Measurements from ENCODE around the gene RXYLT1.

Gene RXYLT1

GRCh38 chr12:63753743-63754142, 26.0 kb upstream of the RXYLT1 start:
- Histone ChIP-seq H3K27ac (ENCODE audit: low read depth, low read length) (no peak overlapping the region), H2AFZ (ENCODE audit: low read length, unreplicated experiment) (no peak overlapping the region), H3K4me1 (ENCODE audit: control insufficient read depth, insufficient read depth, low read length, unreplicated experiment) (no peaks in the 10 kb centered on the region), H3K27me3 (ENCODE audit: insufficient read depth, low read length) (0 out of 2 replicates have a peak, but pooled peaks cover 5% of the 10 kb centered on the region), H3K36me3 (ENCODE audit: insufficient read depth, low read length) (no peaks in the 10 kb centered on the region), H3K79me2 (ENCODE audit: control insufficient read depth, insufficient read depth, low read length, unreplicated experiment) (no peaks in the 10 kb centered on the region), H3K4me3 (ENCODE audit: low read depth, low read length) (no peak overlapping the region)

- no peaks in the 10 kb centered on the region for H3K36me3 ChIP-seq (ENCODE audit: insufficient read depth, low read length)
- H3K79me2 ChIP-seq (ENCODE audit: control insufficient read depth, insufficient read depth, low read length, unreplicated experiment): no peaks in the 10 kb centered on the region
- H2AFZ ChIP-seq (ENCODE audit: low read length, unreplicated experiment): no peak overlapping the region
- H3K4me3 ChIP-seq (ENCODE audit: low read depth, low read length): no peak overlapping the region
- no peak overlapping the region for H3K27ac ChIP-seq (ENCODE audit: low read depth, low read length)
- no peaks in the 10 kb centered on the region for H3K4me1 ChIP-seq (ENCODE audit: control insufficient read depth, insufficient read depth, low read length, unreplicated experiment)
- H3K27me3 ChIP-seq (ENCODE audit: insufficient read depth, low read length): no peaks in the 10 kb centered on the region
These were observed 15.2 kb upstream of the RXYLT1 start for GRCh38 chr12:63764481-63764880.

- Histone ChIP-seq H2AFZ (ENCODE audit: low read length, unreplicated experiment) (no peak overlapping the region), H3K4me3 (ENCODE audit: low read depth, low read length) (no peak overlapping the region), H3K4me1 (ENCODE audit: control insufficient read depth, insufficient read depth, low read length, unreplicated experiment) (no peaks in the 10 kb centered on the region), H3K27ac (ENCODE audit: low read depth, low read length) (no peak overlapping the region), H3K79me2 (ENCODE audit: control insufficient read depth, insufficient read depth, low read length, unreplicated experiment) (no peaks in the 10 kb centered on the region), H3K27me3 (ENCODE audit: insufficient read depth, low read length) (no peaks in the 10 kb centered on the region), H3K36me3 (ENCODE audit: insufficient read depth, low read length) (no peaks in the 10 kb centered on the region)
These were observed 13.2 kb upstream of the RXYLT1 start for GRCh38 chr12:63766498-63766897.

- Histone ChIP-seq H2AFZ (ENCODE audit: low read length, unreplicated experiment) (no peak overlapping the region), H3K27me3 (ENCODE audit: insufficient read depth, low read length) (no peaks in the 10 kb centered on the region), H3K4me1 (ENCODE audit: control insufficient read depth, insufficient read depth, low read length, unreplicated experiment) (no peaks in the 10 kb centered on the region), H3K79me2 (ENCODE audit: control insufficient read depth, insufficient read depth, low read length, unreplicated experiment) (no peaks in the 10 kb centered on the region), H3K27ac (ENCODE audit: low read depth, low read length) (no peak overlapping the region), H3K36me3 (ENCODE audit: insufficient read depth, low read length) (no peaks in the 10 kb centered on the region), H3K4me3 (ENCODE audit: low read depth, low read length) (no peak overlapping the region)
These were observed 9.3 kb upstream of the RXYLT1 start for GRCh38 chr12:63770375-63770774.

- no peak overlapping the region for H3K4me3 ChIP-seq (ENCODE audit: low read depth, low read length)
- no peaks in the 10 kb centered on the region for H3K27me3 ChIP-seq (ENCODE audit: insufficient read depth, low read length)
- H3K27ac ChIP-seq (ENCODE audit: low read depth, low read length): no peak overlapping the region
- peaks cover 14% of the 10 kb centered on the region for H3K79me2 ChIP-seq (ENCODE audit: control insufficient read depth, insufficient read depth, low read length, unreplicated experiment)
- peaks cover 3% of the 10 kb centered on the region for H3K36me3 ChIP-seq (ENCODE audit: insufficient read depth, low read length)
- H3K4me1 ChIP-seq (ENCODE audit: control insufficient read depth, insufficient read depth, low read length, unreplicated experiment): peaks cover 15% of the 10 kb centered on the region
- H2AFZ ChIP-seq (ENCODE audit: low read length, unreplicated experiment): no peak overlapping the region
These were observed 2.4 kb upstream of the RXYLT1 start for GRCh38 chr12:63777340-63777739.

- no peaks in the 10 kb centered on the region for H3K27me3 ChIP-seq (ENCODE audit: insufficient read depth, low read length)
- peaks cover 14% of the 10 kb centered on the region for H3K79me2 ChIP-seq (ENCODE audit: control insufficient read depth, insufficient read depth, low read length, unreplicated experiment)
- peaks cover 20% of the 10 kb centered on the region for H3K4me1 ChIP-seq (ENCODE audit: control insufficient read depth, insufficient read depth, low read length, unreplicated experiment)
- no peak overlapping the region for H3K4me3 ChIP-seq (ENCODE audit: low read depth, low read length)
- H3K27ac ChIP-seq (ENCODE audit: low read depth, low read length): no peak overlapping the region
- H3K36me3 ChIP-seq (ENCODE audit: insufficient read depth, low read length): peaks cover 16% of the 10 kb centered on the region
- no peak overlapping the region for H2AFZ ChIP-seq (ENCODE audit: low read length, unreplicated experiment)
These were observed 2.8 kb downstream of the RXYLT1 start for GRCh38 chr12:63782466-63782865.

- no peak overlapping the region for H3K27ac ChIP-seq (ENCODE audit: low read depth, low read length)
- H2AFZ ChIP-seq (ENCODE audit: low read length, unreplicated experiment): no peak overlapping the region
- no peaks in the 10 kb centered on the region for H3K79me2 ChIP-seq (ENCODE audit: control insufficient read depth, insufficient read depth, low read length, unreplicated experiment)
- H3K4me1 ChIP-seq (ENCODE audit: control insufficient read depth, insufficient read depth, low read length, unreplicated experiment): peaks cover 6% of the 10 kb centered on the region
- H3K4me3 ChIP-seq (ENCODE audit: low read depth, low read length): no peak overlapping the region
- H3K36me3 ChIP-seq (ENCODE audit: insufficient read depth, low read length): peaks cover 25% of the 10 kb centered on the region
- H3K27me3 ChIP-seq (ENCODE audit: insufficient read depth, low read length): no peaks in the 10 kb centered on the region
These were observed 7.6 kb downstream of the RXYLT1 start for GRCh38 chr12:63787306-63787705.

- Histone ChIP-seq H3K27ac (ENCODE audit: low read depth, low read length) (no peak overlapping the region), H3K4me3 (ENCODE audit: low read depth, low read length) (no peak overlapping the region), H3K27me3 (ENCODE audit: insufficient read depth, low read length) (no peaks in the 10 kb centered on the region), H3K79me2 (ENCODE audit: control insufficient read depth, insufficient read depth, low read length, unreplicated experiment) (no peaks in the 10 kb centered on the region), H3K36me3 (ENCODE audit: insufficient read depth, low read length) (peaks cover 23% of the 10 kb centered on the region), H3K4me1 (ENCODE audit: control insufficient read depth, insufficient read depth, low read length, unreplicated experiment) (peaks cover 6% of the 10 kb centered on the region), H2AFZ (ENCODE audit: low read length, unreplicated experiment) (no peak overlapping the region)
These were observed 10.9 kb downstream of the RXYLT1 start for GRCh38 chr12:63790608-63790945.

GRCh38 chr12:63792338-63792737, 12.6 kb downstream of the RXYLT1 start:
- H3K79me2 ChIP-seq (ENCODE audit: control insufficient read depth, insufficient read depth, low read length, unreplicated experiment): no peaks in the 10 kb centered on the region
- no peak overlapping the region for H3K27ac ChIP-seq (ENCODE audit: low read depth, low read length)

GRCh38 chr12:63795032-63795687, 15.5 kb downstream of the RXYLT1 start:
- Histone ChIP-seq H3K36me3 (ENCODE audit: insufficient read depth, low read length) (0 out of 2 replicates have a peak, but pooled peaks cover 2% of the 10 kb centered on the region), H3K27me3 (ENCODE audit: insufficient read depth, low read length) (no peaks in the 10 kb centered on the region), H2AFZ (ENCODE audit: low read length, unreplicated experiment) (no peak overlapping the region), H3K4me1 (ENCODE audit: control insufficient read depth, insufficient read depth, low read length, unreplicated experiment) (no peaks in the 10 kb centered on the region), H3K4me3 (ENCODE audit: low read depth, low read length) (no peak overlapping the region), H3K79me2 (ENCODE audit: control insufficient read depth, insufficient read depth, low read length, unreplicated experiment) (no peaks in the 10 kb centered on the region), H3K27ac (ENCODE audit: low read depth, low read length) (no peak overlapping the region)

More at GRCh38 chr12:63792338-63792737, 12.6 kb downstream of the RXYLT1 start:
- peaks cover 13% of the 10 kb centered on the region; the same call in 1 of the 2 replicates for H3K36me3 ChIP-seq (ENCODE audit: insufficient read depth, low read length)
- H3K27me3 ChIP-seq (ENCODE audit: insufficient read depth, low read length): no peaks in the 10 kb centered on the region
- no peak overlapping the region for H2AFZ ChIP-seq (ENCODE audit: low read length, unreplicated experiment)
- H3K4me1 ChIP-seq (ENCODE audit: control insufficient read depth, insufficient read depth, low read length, unreplicated experiment): peaks cover under 1% of the 10 kb centered on the region
- H3K4me3 ChIP-seq (ENCODE audit: low read depth, low read length): no peak overlapping the region

- Histone ChIP-seq H3K36me3 (ENCODE audit: insufficient read depth, low read length) (no peaks in the 10 kb centered on the region), H3K79me2 (ENCODE audit: control insufficient read depth, insufficient read depth, low read length, unreplicated experiment) (no peaks in the 10 kb centered on the region), H2AFZ (ENCODE audit: low read length, unreplicated experiment) (no peak overlapping the region), H3K27ac (ENCODE audit: low read depth, low read length) (no peak overlapping the region), H3K4me1 (ENCODE audit: control insufficient read depth, insufficient read depth, low read length, unreplicated experiment) (no peaks in the 10 kb centered on the region), H3K27me3 (ENCODE audit: insufficient read depth, low read length) (no peaks in the 10 kb centered on the region), H3K4me3 (ENCODE audit: low read depth, low read length) (no peak overlapping the region)
These were observed 16.2 kb downstream of the RXYLT1 start for GRCh38 chr12:63795944-63796343.
